Psoas muscle (tissue), 8 donors: ENCODE results near the gene UBE2J1. TPM values are rescaled to one million over a fixed set of nuclear protein-coding genes. Genes with fewer than 3 reads are reported as not detected.

Source experiments
- ATAC-seq, 4 donors: fragments of 200-7000 bp; cut with Tn5 transposase; one replicate each; pipeline ENCODE4 v1.9.1; 2020; ENCODE audit warnings: moderate library complexity in 3 of 4, mild to moderate bottlenecking in 2 of 4
- DNase-seq, 2 donors: peaks; one replicate each; pipeline ENCODE4 v3.0.0-alpha.2; 2020
- H3K27ac ChIP-seq: fragments of 200-600 bp; one replicate; pipeline ENCODE4 v1.8.0; 2022
- H3K27me3 ChIP-seq, 3 donors: fragments of 200-600 bp in 1 of 3; one replicate each; pipeline versions ENCODE4 v1.6.1 to v1.8.0; 2013 to 2022; ENCODE audit warnings: low read length in 2 of 3, mild to moderate bottlenecking in 2 of 3, moderate library complexity in 1 of 3; ENCODE audit not compliant: insufficient read depth in 3 of 3
- H3K36me3 ChIP-seq, 2 donors: fragments of 200-600 bp in 1 of 2; one replicate each; pipeline versions ENCODE4 v1.6.1 to v1.8.0; 2013 to 2022; ENCODE audit warnings: low read depth in 1 of 2, mild to moderate bottlenecking in 1 of 2, moderate library complexity in 1 of 2; ENCODE audit not compliant: insufficient read depth in 1 of 2
- H3K4me1 ChIP-seq: fragments of 200-600 bp; one replicate; pipeline ENCODE4 v1.8.0; 2022
- H3K4me3 ChIP-seq: fragments of 200-600 bp; one replicate; pipeline ENCODE4 v1.8.0; 2022; ENCODE audit warnings: mild to moderate bottlenecking
- H3K9me3 ChIP-seq: fragments of 200-600 bp; one replicate; pipeline ENCODE4 v1.8.0; 2022
- CTCF ChIP-seq: fragments of 200-600 bp; IDR thresholded peaks from one replicate; pipeline ENCODE4 v1.8.0; 2022; ENCODE audit warnings: antibody characterized with exemption
- WGBS, 3 donors: extraction: QIAGEN DNeasy Blood & Tissue Kit; methylation state at CpG; one replicate each; pipeline versions ENCODE4 v1.1.6 to v1.1.7; 2013; 5-methylcytosine and 5-hydroxymethylcytosine counted together
- intact Hi-C, 2 donors: fragments of 100-400 bp; cut with DNase I; formaldehyde crosslinking; loops; one replicate each; pipeline versions ENCODE4 v1.11.0 to v1.14.2; 2022
- polyA plus RNA-seq, 3 donors: library from polyadenylated mRNA; stranded (reverse); fragments of 200-250 nt; gene quantifications; one replicate each; pipeline ENCODE4 v1.2.3, GENCODE V29; 2013
- total RNA-seq, 4 donors: library from RNA; stranded (reverse); fragmentation: NEBNext Ultra II Directional in 2 of 4; extraction: Animal tissue kit (Norgen Biotek cat#: 25700) in 2 of 4; gene quantifications; one replicate each; pipeline versions ENCODE4 v1.2.1 to v1.2.4, GENCODE V29; 2021 to 2023
- donor health status: healthy with polysubstance abuse.
- donor health status: DM: no; HTN: no; CAD: no; lungs with moderate emphysema.
- donor health status: Bipolar disorder and iron deficiency.
- donor health status: healthy.
- donor health status: DM: yes; HTN: yes; CAD: no.
- donor health status: DM: no; HTN: no; CAD: no.
- donor health status: DM: no; HTN: no; CAD: no.
- donor health status: DM: yes; HTN: yes; CAD: no.

UBE2J1 gene
- total and polyA plus RNA-seq, 7 donors: 10.0 to 21.6 (median 16.3) TPM

GRCh38 chr6:89386917-89387491 lies 34.5 kb upstream of the UBE2J1 start:
- no peak overlapping the region for H3K4me3 ChIP-seq
- 87 to 91% (median 87%) methylated on average over 6 of the region's 6 CpGs for WGBS, 3 donors
- peak overlapping the region; percentile 88 for H3K27ac ChIP-seq
- no peak for DNase-seq
- H3K4me1 ChIP-seq: peaks cover 59% of the 10 kb centered on the region
- no peaks in the 10 kb centered on the region for H3K9me3 ChIP-seq
- intact Hi-C loops: loop anchor here in 1 of 2 donors (2.0 kb wide), 1 partner anchor 22 kb away; no protein-coding TSS in a partner anchor
- H3K36me3 ChIP-seq: peaks cover 0 to 5% of the 10 kb centered on the region in 2 donors
- no peak for TF ChIP-seq CTCF
- no peak for ATAC-seq
- H3K27me3 ChIP-seq: no peaks in the 10 kb centered on the region

GRCh38 chr6:89385846-89386245 lies 33.3 kb upstream of the UBE2J1 start:
- intact Hi-C loops: loop anchor here in 1 of 2 donors (2.0 kb wide), 1 partner anchor 23 kb away; no protein-coding TSS in a partner anchor
- H3K36me3 ChIP-seq: peaks cover 0 to 5% of the 10 kb centered on the region in 2 donors
- H3K4me1 ChIP-seq: peaks cover 59% of the 10 kb centered on the region
- H3K4me3 ChIP-seq: no peak overlapping the region
- peak overlapping the region; percentile 88 for H3K27ac ChIP-seq
- peak in 1 of 4 donors; percentile 4 for ATAC-seq
- H3K9me3 ChIP-seq: no peaks in the 10 kb centered on the region
- DNase-seq: no peak
- TF ChIP-seq CTCF: no peak
- 83 to 92% (median 91%) methylated on average over 7 of the region's 7 CpGs for WGBS, 3 donors
- H3K27me3 ChIP-seq: no peaks in the 10 kb centered on the region

- Histone ChIP-seq H3K27me3 (no peaks in the 10 kb centered on the region), H3K9me3 (no peaks in the 10 kb centered on the region)
Observed at GRCh38 chr6:89385156-89385667, 32.7 kb upstream of the UBE2J1 start.

GRCh38 chr6:89381031-89381430 lies 28.5 kb upstream of the UBE2J1 start:
- intact Hi-C loops: no loop called here
- H3K4me1 ChIP-seq: peaks cover 43% of the 10 kb centered on the region

More at GRCh38 chr6:89385156-89385667, 32.7 kb upstream of the UBE2J1 start:
- H3K36me3 ChIP-seq: peaks cover 0 to 5% of the 10 kb centered on the region in 2 donors
- no peak overlapping the region for H3K4me3 ChIP-seq
- ATAC-seq (peak; percentile 83 to 92 (median 88)), DNase-seq (peak; percentile 34 to 81)
- 29 to 30% (median 29%) methylated on average over 5 of the region's 5 CpGs for WGBS, 3 donors
- TF ChIP-seq CTCF: no peak
- H3K27ac ChIP-seq: peak overlapping the region; percentile 88
- H3K4me1 ChIP-seq: peaks cover 57% of the 10 kb centered on the region
- intact Hi-C loops: no loop called here

More at GRCh38 chr6:89381031-89381430, 28.5 kb upstream of the UBE2J1 start:
- Histone ChIP-seq H3K36me3 (peaks cover 0 to 20% of the 10 kb centered on the region in 2 donors), H3K27ac (peak overlapping the region; percentile 75), H3K27me3 (no peaks in the 10 kb centered on the region), H3K9me3 (no peaks in the 10 kb centered on the region), H3K4me3 (no peak overlapping the region)
- no peak for TF ChIP-seq CTCF
- ATAC-seq: no peak
- WGBS, 3 donors: 81 to 88% (median 88%) methylated on average over 2 of the region's 2 CpGs
- no peak for DNase-seq
